ENCODE data around the gene BBOX1.
"Not testable (repeated sequence)": the region's sequence is repeated elsewhere in the genome, so short reads cannot be mapped to it uniquely, and the experiment has no call there.

Gene BBOX1, protein sequence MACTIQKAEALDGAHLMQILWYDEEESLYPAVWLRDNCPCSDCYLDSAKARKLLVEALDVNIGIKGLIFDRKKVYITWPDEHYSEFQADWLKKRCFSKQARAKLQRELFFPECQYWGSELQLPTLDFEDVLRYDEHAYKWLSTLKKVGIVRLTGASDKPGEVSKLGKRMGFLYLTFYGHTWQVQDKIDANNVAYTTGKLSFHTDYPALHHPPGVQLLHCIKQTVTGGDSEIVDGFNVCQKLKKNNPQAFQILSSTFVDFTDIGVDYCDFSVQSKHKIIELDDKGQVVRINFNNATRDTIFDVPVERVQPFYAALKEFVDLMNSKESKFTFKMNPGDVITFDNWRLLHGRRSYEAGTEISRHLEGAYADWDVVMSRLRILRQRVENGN

DNA sequence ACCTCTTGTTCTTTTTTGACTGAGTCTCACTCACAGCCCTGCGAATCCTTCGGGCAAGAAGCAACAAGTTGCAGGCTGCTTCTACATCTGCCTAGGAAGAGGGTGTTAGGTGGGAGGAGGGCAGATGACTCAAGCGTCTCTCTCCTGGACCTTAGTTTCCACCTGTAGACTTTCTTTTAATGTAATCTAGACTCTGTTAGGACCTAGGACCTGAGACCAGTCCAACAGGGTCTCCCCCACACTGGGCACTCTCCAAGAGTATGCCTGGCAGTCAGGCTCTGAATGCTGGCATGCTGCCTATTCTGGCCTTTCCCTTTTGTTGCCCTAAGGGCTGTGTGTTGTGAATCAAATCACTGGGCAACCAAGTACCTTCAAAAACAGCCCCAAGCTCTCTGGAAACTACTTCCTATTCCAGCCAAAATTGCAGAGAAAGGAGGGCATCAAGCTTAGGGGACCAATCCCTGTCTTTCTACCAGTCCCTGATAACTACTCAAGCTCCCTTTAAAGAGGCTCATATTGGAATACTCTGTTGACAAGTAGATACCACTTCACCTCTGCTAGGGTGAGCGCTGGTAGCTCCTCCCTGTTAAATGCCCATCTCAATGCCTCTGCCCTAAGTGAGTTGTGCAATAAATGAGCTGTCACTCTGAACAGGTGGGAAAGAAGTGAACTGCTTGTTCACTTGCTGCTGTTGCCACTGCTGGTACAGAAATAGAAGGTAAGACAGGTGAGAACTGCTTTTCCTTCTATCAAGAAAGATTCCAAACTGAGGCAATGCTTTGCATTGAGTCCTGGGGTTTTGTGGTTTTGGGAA is at the start of gene BBOX1:
TSS of gene BBOX1 (plus strand) at position 514 of the 814 bp plus-strand sequence. CDS start 14,616 bp downstream, outside the sequence.
- DNase-seq = no peak

DNA sequence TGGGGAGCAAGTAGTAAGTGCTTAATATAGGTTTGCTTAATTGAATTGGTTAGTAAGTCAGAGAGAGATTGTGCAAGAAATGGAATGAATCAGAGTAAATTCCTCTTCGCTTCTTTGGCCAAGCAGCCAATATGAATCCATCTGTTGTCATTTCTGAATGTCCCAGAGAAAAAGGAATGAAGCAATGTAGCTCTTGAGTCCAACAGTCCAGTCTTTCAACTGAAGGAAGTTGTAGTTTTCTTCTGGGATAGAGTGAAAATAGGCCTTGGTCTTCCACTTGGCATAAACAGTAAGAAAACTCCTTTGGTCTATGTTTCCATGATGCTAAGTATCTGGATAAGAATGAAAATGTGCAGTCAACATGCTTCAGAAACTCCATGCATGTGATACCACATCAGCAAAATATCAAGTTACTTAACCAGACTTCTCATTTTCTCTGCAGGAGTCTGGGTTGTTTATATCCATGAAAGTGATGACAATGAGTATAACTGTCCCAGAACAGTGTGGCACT is 48.5 kb upstream of the BBOX1 start:
- DNase-seq = no peak

DNA sequence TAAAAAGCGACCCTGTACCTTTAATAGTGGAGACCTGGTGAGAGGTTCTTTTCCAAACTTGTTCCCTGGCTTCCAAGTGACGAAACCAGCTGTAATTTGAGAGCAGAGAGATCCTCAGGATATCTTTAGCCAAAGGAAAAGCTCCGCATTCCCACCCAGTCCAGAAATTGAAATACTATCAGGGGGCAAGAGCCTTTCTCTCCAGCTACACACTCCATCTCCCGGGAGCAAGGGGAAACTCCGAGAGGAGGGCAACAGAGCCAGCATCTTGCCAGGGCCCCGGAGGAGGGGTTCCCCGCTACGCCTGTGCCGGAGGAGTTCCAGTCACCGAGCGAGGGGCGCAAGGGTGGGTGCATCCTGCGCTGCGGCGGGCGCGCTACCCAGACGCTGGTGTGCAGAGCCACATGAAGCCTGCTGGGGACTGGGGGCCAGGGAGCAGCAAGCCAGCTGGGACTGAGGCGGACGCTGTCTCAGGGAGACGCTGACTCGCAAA is 46.6 kb upstream of the BBOX1 start, which contains the start of gene FIBIN:
TSS of gene FIBIN (plus strand) at position 148 of the 493 bp plus-strand sequence. CDS start 415 bp downstream, outside the sequence.
- DNase-seq = no peak

DNA sequence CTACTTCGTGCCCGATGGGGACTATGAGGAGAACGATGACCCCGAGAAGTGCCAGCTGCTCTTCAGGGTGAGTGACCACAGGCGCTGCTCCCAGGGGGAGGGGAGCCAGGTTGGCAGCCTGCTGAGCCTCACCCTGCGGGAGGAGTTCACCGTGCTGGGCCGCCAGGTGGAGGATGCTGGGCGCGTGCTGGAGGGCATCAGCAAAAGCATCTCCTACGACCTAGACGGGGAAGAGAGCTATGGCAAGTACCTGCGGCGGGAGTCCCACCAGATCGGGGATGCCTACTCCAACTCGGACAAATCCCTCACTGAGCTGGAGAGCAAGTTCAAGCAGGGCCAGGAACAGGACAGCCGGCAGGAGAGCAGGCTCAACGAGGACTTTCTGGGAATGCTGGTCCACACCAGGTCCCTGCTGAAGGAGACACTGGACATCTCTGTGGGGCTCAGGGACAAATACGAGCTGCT is 46.0 kb upstream of the BBOX1 start:
- no peak for DNase-seq

DNA sequence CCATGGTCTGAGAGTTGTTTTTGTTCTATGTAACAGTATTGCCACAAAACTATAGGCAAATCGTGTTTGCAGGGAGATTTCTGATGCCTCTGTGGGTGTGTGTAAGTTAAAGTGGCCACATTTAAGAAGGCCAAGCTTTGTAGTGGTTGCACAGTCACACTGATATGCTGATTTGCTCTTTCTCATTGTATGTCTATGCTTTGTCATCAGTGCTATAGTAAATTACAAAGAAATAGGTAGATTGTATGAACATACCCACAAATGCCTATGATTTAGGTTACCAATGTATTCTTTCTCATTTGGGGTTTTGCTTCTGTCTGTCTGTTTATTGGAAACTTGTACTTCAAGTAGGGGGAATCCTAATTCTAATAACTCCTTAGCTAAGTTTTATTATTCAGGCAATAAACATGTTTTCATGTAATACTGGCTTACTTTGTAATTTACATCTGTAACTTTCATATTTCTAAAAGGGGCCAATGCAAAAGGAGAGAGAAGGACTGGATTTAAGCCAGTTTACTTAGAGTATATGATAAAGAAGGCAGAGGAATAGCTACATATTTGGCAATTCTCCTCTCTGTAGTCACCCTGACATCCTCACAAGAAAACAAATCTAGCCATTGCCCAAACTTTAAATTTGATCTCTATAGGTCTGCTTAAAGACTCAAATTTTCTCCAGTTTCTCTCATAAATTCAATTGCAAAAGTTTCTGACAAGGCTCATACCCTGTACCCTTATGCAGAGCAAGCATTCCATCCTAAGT is 44.7 kb upstream of the BBOX1 start:
- no peak for DNase-seq

DNA sequence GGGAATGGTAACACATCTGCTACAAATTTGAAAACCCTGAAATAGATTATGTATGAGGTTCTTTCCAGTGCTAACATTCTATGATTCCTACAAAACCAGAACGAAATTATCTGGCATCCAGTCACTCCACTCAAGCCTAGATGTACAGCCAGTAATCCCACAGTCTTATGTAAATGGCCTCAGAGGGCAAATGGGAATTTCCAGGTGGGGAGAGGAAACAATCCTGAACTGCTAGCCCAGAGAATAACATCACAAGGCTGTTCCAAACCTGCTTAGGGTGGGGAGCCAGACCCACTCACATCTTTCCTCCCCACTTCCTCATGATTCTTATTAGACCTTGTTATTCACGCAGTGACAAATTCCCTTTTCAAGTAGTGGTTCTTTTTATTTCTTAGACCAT is 43.2 kb upstream of the BBOX1 start:
- DNase-seq = no peak

DNA sequence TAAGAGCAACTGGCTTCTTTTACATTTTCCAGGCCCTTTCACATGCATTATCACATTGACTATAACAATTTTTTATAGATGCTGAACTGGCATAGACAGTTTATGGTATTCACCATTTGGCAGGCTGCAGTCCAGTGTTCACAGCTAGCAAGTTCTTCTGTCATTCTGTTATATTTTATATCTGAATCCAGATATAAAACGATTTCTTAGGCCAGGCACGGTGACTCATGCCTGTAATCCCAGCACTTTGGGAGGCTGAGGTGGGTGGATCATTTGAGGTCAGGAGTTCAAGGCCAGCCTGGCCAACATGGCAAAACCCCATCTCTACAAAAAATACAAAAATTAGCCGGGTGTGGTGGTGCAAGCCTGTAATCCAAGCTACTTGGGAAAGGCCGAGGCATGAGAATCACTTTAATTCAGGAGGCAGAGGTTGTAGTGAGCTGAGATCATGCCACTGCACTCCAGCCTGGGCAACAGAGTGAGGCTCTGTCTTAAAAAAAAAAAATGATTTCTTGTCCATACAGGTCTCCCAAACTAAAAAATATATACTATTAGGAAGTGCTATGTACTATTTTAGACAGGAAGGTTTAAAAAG is 39.4 kb upstream of the BBOX1 start:
- not testable (repeated sequence) for DNase-seq

DNA sequence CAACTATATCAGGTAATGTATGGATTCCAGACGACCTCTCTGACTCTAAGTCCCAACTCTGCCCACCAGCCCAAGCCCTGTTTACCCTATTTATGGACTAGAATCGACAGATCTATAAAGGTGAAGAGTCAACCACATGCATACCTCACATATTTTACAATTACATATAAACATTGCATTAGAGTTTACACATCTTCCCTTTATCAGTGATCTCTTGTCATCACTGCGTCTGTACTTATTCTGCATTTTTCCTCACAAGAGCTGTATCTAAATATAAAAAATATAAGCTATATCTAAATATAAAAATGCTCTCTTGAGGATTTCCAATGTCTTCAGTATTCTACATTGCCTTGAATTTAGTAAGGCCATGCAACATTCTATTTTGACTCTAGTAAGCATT is 38.2 kb upstream of the BBOX1 start:
- DNase-seq = no peak

DNA sequence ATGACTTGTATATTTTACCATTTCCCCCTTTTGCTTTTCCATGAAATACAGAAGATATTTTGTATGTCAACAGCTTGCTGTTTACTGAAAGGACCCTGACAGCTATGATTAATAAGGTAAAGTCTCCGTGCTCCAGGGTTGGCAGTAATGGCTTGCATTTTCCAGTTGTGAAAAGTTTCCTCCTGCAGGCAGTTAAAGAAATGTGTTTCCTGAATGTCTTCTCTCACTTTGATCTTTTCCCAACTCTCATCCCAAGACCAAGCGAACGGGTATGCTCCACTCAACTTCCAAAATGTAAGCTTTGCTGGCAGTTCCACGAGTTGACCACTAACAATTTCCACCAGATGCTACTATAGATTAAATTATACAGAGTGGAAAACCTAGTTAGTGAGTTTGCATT is 37.8 kb upstream of the BBOX1 start:
- no peak for DNase-seq

DNA sequence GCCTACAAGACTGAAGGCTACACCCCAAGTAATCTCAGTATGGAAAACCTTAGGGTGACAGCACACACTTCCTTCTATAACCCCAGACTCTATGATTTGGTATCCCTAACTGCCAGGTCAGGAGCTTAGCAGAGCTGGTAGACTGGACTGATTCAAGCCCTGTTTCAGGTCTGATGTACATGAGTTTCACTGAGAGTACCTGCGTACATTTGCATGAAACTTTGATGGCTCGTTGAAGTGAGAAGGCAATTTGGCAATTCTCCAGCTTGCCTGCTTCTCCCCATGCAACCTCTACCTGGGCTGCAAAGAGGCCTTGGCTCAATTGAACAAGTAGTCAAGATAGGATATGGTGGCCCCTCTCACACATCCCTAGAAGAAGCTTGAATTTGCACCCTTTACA is 36.5 kb upstream of the BBOX1 start:
- no peak for DNase-seq

DNA sequence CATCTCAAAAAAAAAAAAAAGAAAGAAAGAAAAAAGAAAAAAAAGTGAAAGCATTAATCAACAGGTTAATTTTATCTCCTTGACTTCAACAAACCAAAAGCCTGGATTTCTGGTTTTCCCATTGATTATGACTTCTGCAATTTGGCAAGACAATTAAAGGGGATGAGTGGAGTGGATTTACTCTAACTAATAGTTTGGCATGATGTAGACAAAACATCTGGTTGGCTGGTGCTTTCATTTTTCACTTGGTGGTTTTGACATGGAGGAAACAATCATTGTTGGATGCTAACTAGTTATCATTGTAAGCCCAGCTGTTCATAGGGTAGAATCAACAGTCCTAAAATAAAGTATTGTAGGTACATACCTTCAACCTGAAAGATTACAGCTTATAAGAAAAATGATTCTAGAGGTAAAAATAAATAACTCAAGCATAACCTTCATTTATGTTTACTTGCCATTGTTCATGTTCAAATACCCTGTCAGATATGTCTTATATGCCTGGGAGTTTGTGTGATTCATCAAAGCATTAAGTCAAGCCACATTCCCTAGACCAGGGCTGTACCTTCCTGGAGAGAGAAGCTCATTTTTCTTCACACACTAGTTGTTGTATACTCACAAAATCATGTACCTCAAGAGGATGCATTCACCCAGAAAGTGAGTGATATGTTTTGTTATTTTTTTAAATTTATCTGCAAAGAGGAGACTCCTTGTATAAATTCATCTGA is 31.6 kb upstream of the BBOX1 start:
- DNase-seq = no peak

DNA sequence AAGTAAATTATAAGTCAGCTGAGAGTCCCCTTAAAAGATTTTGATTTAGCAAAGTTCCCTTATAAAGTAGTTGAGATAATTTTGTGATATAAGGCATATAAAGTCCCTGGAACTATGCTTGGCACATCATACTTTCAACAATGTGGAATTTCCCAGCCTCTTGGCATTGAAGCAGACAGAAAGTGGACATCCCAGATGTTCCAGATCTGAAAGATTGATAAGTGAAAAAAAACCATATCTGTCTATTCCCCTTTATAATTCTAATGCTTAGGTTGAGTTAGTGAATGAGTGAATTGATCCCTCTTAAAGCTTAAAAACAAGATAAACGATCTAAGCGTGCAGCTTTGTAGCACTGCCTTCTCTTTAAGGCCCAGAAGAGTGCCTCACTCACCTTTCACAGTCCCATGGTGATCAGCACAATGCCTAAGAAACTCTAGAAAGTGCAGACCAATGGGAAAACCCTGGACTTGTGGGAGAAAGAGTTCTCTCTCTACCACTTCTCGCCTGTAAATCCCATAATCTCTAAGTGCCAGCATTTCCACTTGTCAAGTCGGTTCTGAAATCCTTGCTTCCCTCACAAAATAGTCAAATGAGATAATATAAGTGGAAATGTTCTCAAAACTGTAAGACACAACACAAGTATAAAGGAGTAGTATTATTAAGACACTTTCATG is 28.9 kb upstream of the BBOX1 start:
- DNase-seq = no peak

DNA sequence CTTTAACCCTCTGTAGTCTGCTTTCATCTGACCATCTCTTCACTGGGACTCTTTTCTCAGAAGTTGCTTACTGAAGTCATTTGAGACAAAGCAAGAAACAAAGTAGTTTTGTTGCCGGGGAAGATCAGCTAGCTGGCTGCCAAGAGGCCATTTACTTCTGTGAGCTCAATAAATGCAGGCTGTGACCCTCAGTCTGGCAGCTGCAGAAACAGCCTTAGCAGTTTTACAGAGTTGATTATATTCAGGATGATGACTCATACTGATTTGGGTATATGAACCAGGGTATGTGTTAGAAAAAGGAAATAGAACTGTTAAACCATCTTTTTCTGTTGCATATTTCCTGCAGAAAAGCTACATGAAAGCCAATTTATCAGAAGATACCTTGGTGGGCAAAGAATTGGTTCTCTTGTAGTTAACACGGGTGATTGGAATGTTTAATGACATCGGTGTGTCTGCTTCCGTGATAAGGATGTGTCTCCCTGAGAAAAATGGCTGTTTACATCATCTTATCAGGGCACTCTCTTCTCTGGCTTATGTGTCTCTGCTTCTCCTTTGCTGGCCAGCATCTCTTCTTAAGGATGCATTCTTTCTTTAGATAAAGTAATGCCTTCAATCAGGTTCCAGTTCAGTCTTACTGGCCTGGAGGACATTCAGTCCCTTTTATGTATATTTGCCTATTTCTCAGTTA is 28.2 kb upstream of the BBOX1 start:
- DNase-seq = no peak

DNA sequence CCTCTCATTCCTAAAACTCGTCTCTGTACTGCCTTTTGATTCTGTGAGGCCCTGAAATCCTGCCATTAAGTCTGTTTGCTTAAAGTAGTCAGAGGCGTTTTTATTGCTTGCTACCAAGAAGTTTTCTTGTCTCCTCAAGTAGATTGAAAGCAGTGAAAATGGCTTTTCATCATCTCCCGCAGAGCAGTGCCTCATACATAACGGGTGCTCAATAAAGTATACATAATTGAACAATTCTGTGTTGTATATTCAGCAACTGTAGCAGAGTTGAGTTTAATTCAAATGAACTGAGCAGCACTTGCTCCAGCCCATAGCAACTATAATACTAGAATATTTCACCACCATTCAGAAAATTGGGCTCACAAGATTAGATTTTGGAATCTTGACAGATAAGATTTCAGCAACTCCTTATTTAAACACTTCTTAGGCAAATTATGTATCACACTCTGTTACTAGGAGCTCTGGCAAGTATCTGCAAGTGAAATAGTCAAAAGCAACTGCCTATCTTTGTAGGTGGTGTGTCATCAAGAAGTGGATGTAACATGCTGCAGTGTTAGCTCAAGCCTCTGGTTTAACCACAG is 26.7 kb upstream of the BBOX1 start:
- DNase-seq = no peak

DNA sequence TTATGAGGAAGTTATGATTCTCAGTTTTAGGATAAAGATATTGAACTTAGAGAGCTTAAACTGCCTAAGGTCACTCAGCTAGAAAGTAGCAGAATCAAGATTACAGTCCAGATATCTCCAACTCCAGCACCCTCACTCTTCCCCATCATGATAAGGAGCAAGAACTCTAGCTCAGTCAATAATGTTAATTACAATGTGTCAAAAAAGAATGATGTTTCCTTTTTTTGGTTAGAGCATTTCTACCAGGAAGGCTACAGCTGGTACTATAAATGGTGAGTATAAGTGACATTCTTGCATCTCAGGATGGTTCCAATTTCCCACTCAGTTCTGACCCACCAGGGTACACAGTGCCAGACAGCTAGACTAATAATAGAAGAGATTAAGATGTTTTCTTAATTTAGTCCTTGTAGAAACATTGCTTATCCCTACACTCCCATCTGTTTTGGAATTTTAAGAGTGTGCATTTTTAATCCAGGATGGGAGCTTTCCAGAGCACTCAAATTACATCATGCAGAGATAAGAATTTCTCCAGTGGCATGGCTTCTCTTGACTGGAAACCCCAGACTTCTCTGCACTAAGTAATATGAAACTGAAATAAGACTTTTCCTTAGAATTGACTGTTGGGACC is 21.6 kb upstream of the BBOX1 start:
- no peak for DNase-seq

DNA sequence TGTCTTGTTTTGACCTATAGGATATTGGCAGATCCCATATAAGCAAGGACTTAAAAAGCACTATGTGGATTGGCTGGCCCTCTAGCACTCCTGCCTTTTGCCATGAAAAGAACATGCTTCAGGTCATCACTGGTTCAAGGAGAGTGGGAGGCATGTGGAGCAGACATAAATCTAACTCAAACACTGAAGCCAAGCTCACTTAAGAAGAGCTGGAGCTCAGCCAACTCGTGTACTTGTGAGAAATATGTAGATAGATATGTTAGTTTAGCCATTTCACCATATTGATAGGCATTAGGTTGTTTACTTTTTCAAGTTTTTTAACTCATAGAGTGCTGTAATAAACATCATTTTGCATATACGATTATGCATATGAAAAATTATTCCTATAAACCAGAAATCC is 19.9 kb upstream of the BBOX1 start:
- DNase-seq = no peak

DNA sequence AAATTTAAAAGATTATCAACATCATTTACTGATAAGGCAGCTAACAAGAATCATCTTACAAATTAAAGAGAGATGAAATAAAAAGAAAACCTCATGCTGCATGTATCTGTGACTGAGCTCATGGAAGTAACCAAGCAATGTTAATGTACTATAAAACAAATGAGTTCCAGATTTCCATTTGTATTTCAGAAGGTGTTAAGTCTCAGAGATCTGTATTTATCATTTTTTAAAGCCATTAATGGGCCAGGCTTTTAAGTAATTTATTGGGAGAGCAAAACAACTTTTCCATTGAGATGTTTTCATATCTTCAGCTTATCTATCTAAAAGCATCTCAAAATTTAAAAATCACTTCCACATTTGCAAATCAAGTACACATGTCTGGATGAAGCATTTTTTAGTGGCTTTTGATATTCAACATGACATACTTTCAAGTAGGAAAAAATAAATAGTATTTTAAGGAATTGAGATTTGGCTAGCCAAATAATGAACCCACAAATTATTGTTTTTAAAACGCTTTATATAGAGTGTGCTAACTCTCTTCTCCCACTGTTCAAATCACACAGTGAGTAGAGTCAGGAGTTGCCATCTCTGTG is 17.9 kb upstream of the BBOX1 start:
- no peak for DNase-seq

DNA sequence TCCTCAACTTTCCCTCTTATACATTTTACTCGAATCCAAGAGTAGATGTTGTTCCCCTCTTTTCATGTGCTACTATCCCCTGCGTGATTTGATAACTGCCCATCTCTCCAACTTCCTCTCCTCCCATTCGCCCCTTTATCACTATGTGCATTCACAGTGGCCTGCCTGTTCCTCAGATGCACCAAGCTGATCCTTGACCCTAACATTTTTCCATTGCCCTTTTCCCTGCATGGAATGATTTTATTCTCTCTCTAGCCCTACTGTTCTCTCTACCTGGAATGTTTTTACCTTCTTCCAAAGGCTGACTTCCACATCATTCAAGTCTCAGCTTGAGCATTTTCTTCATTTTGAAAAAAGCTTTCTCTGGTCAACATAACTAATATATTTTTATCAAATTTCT is 15.8 kb upstream of the BBOX1 start:
- no peak for DNase-seq

DNA sequence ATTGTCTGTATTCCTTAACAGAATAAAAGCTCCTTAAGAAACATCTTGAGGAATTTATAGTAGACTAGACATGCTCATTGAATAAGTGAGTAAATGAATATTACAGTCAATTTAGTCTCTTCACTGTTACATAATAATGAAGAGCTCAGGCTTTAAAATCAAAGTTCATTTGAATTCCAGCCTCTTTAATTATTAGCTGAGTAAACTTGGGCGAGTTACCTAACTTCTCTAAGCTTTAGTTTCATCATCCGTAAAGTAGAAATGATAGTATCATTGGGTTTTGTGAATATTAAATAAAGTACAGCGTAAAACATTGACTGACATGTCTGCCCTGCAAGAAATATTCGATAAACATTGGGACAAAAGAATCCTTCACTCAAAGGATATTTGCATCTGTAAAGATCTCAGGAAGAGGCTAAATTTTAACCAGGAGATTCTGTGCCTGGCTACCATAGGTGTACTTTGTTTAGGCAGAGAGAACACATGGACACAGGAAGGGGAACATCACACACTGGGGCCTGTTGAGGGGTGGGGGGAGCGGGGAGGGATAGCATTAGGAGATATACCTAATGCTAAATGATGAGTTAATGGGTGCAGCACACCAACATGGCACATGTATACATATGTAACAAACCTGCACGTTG is 15.2 kb upstream of the BBOX1 start:
- DNase-seq = no peak
